GM19239 (cell line): Measurements from ENCODE around the gene MXRA8.
A peak's percentile ranks its signal among the peaks of the same experiment; 100 is the strongest.
"Not testable (repeated sequence)": the region's sequence is repeated elsewhere in the genome, so short reads cannot be mapped to it uniquely, and the experiment has no call there.

ENCODE experiments used
- DNase-seq: peaks from one replicate; pipeline ENCODE4 v3.0.0; 2011; ENCODE audit warnings: low spot score; ENCODE audit not compliant: insufficient read length
- FAIRE-seq: peaks from 2 replicates; lab custom pipeline; 2011; peaks lifted over from hg19 to GRCh38; lab: Jason Lieb, UNC

Gene MXRA8

DNA sequence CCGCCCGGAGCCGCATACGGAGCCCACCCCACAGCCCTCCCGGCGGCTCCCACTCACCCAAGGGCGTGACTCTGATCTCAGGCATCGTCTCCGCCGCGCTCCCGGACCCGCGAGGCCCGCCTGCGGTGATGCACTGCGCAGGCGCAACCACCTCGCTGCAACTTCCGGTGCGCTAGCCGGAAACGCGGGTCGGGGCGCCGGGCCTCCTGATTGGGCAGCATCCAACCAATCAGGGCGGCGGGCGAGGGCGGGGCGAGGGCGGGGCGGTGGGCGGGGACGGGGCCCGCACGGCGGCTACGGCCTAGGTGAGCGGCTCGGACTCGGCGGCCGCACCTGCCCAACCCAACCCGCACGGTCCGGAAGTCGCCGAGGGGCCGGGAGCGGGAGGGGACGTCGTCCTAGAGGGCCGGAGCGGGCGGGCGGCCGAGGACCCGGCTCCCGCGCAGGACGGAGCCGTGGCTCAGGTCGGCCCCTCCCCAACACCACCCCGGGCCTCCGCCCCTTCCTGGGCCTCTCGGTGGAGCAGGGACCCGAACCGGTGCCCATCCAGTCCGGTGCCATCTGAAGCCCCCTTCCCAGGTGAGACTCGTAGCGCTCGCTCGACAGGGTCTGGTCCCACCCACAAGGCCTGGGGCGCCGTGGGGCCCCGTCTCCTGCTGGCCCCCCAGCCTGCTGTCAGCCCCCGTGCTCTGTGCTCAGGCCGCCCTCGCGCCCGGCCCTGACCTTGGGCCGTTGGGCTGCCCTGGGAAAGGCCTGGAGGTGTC lies 33.6 kb downstream of the MXRA8 start, which contains the start of the genes CPTP and INTS11:
Gene CPTP, plus strand, starts transcription at position 279 of the 764 bp plus-strand sequence. CDS start 2,109 bp downstream, outside the sequence.
Gene INTS11, minus strand, starts transcription at position 137 of the 764 bp plus-strand sequence. Its CDS starts 52 bp downstream, at position 85.
- peak; percentile 99 for DNase-seq
- FAIRE-seq = peak; percentile 99

DNA sequence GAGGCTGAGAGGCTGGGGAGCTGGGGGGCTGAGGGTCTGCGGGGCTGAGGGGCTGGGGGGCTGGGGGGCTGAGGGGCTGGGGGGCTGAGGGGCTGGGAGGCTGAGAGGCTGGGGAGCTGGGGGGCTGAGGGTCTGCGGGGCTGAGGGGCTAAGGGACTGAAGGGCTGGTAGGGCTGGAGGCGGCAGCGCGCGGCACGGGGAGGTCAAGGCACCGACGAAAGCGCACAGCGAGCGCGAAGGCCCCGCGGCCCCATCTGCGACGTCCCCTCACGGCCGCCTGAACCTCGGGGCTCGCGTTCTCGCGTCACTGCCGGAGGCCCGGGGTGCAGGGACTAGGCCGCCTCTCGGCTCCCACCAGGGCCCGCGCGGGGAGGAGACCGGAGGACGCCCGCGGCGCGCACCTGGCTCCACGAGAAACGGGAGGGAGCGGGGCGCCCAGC lies 34.3 kb downstream of the MXRA8 start:
- DNase-seq (no peak), FAIRE-seq (no peak)

DNA sequence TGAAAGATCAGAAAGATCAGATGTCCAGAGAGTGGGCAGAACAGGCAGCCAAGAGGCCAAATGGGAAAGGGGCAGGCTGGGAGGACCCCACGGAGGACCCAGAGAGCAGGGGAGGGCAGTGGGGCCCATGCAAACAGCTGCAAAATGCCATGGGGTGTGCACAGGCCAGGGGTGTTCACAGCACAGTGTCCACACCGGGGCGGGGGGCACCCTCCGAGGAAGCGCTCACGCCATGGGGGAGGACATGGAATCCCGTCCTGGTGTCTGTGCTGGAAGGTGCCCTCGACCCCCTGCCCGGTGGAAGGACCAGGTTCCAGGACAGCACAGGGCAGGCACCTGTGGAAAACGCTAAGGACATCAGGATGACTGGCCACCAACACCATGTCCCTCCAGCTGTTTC lies 35.4 kb downstream of the MXRA8 start:
- no peak for FAIRE-seq
- DNase-seq = no peak

DNA sequence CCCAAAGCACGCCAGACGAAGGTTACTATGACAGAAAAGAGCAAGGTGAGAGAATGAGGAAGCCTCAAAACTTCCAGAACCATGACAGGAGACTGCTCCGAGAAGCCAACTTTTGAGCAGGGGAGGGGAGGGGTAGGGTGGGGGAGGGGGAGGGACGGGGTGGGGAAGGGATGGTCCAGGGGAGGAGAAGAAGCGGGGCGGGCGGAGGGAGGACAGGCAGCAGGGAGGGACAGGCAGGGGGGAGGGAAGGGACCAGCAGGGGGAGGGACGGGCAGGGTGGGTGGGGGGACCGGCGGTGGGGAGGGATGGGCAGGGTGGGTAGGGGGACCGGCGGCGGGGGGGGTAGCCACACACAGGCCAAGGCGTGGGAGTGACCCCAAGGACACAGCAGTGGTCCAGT lies 35.9 kb downstream of the MXRA8 start:
- no peak for DNase-seq
- no peak for FAIRE-seq

DNA sequence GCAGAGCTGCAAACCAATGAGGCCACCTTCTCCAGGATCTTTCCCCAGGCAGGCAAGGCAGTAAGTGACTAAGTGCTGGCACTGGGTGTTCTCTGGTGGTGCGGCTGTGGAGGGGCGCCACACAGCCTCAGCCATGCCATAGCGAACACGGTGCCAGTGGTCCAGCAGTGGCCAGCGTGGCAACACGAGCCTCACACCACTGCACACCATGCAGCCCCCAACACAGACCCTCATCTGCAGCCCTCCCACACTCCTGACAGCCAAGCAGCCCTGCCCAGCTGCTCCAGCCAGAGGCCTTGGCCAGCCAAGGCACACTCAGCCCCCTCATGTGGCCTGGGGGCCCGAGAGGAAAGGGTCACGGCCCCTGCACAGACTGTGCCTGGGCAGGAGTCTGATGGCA lies 36.9 kb downstream of the MXRA8 start:
- no peak for DNase-seq
- no peak for FAIRE-seq

DNA sequence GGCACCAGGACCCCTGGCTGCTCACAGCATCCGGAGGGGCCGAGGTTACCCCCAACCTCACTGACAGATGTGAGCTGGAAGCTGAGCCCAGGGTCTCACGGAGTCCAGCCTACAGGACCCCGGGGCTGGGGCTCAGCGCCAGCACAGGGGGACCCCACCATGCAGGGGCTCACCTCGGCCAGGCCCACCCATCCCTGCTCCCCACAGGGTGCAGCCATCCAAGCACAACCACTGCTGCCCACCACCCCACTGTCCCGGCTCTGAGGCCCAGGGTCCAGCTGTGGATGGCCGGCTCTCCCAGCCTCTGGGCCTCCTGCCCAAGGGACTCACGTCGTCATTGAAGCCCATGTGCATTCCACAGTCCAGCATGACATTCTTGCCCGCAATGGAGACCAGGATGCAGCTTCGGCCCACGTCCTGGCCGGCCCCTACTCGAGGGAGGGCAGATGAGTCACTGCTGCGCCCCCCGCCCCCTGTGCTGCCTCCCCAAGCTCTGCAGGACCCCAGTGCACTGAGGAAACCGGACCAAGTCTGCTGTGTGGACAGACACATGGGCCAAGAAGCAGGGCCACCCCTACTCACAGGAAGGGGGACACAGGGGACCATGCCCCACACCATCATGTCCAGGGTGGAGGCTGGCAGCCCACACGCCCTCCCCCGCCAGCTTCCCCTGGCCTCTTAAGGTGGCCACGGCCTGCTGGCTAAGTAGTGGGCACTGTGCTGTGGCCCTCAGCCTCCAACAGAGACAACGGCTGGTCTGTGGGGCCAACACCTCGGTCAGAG lies 37.5 kb downstream of the MXRA8 start:
- FAIRE-seq = no peak

DNA sequence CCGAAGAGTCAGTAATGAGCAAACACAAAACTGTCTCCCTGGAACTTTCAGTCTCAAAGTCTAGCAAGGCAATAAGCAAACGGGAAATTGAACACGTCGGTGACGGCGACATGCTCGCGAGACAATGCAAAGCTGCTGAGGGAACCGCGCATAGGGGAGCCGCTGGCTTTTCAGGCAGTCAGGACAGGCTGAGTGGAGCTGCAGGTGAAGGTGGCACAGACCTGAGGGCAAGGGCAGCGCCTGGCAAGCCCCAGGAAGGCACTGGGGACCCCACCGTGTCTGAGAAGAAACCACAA lies 38.8 kb downstream of the MXRA8 start:
- FAIRE-seq = no peak

More for the DNA sequence above, 37.5 kb downstream of the MXRA8 start:
- DNase-seq = no peak

DNA sequence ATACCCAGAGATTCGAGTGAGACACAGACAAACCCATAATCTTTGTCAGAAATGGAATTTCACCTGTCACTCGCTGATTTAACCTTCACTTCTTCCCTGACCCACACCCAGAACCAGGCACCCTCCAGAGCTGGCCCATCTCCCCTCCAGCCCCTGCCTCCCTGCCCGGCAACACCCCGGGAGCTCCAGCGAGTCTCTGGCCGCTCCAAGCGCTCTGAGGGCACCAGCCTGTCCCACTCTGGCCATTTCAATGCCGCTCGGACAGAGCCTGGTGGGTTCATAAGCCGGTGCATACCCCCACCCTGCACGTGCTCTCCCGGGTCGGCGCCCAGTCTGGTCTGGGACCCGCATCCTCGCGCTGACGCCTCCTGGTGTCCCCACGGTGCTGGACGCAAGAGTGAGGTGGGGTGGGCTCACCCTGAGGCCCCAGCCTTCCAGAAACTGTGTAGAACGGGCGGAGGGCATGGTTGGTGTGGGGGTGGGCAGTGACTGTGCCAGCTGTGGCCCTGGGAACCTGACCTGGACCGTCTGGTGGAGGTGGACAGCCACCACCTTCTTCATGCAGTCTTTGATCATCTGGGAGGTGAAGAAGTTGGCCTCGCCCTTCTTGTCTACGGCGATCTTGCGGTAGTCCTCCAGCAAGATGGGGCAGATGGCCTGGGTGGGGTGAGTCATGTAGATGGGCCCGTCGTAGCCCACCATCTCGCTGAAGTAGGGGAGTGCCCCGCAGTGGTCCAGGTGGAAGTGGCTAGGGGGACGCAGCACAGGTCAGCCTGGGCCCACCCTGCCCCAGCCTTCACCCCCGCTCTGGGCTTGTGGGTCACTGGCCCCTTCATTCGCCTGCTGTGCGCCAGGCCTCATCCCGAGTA lies 39.3 kb downstream of the MXRA8 start:
- FAIRE-seq (no peak), DNase-seq (no peak)

More for the DNA sequence above, 38.8 kb downstream of the MXRA8 start:
- DNase-seq = no peak

DNA sequence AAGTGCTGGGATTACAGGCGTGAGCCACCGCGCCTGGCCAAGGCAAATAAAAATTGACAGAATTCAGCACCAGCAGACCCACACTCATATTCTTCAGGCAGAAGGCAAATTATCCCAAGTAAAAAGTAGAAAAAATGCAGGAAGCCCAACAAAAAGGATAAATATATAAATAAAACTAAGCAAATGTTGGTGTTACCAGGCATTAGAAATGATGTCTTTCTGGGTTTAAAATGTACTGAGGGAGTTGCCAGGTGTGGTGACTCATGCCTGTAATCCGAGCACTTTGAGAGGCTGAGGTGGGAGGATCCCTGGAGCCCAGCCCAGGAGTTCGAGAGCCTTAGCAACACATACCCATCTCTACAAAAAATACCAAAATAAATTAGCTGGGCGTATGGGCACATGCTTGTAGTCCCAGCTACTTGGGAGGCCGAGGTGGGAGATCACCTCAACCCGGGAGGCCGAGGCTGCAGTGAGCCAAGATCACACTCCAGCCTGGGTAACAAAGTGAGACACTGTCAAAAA lies 40.2 kb downstream of the MXRA8 start:
- FAIRE-seq = no peak
- no peak for DNase-seq

DNA sequence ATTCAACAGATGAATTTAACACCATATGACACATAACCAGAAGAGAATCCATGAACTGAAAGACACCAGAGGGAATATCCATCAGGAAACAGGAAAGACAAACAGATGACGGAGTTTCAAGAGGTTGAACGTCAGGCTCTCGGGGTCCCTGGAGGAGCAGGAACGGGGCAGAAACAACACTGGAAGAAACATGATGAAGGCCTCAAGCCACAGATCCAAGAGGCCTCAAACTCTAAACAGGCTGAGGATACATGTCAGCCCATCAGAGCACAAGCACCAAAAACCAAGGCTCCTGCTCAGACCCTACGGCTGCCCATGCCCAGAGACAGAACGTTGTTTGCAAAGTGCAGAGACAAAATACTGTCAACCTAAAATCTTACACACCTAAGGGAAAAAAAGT lies 40.9 kb downstream of the MXRA8 start:
- FAIRE-seq = no peak
- DNase-seq = no peak

DNA sequence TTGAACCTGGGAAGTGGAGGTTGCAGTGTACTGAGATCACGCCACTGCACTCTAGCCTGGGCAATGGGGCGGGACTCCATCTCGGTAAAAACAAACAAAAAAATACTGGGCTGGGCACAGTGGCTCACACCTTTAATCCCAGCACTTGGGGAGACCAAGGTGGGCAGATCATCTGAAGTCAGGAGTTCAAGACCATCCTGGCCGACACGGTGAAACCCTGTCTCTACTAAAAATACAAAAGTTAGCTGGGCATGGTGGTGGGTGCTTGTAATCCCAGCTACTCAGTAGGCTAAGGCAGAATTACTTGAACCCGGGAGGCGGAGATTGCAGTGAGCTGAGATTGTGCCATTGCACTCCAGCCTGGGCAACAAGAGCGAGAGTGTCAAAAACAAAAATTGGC lies 42.2 kb downstream of the MXRA8 start:
- FAIRE-seq, DNase-seq: not testable (repeated sequence)

DNA sequence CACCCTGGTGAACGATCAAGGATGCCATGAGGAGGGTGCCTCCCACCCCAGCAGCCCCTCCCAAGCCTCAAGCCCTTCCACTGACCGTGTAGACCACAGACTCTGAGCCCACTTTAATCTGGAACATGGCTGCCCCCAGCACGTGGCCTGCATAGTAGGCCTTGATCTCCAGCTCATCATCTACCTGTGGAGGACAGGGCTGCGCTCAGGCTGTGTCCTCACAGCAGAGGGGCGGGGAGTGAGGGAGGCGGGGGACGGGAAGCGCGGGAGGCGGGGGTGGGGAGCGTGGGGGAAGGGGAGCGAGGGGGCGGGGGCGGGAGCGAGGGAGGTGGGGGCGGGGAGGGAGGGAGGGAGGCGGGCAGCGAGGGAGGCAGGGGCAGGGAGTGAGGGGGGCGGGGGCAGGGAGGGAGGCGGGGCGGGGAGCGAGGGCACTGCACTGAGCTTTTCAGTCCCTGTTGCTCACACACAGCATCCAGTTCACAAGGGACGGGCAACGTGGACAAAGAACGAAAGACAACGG lies 42.9 kb downstream of the MXRA8 start:
- no peak for FAIRE-seq
- no peak for DNase-seq

DNA sequence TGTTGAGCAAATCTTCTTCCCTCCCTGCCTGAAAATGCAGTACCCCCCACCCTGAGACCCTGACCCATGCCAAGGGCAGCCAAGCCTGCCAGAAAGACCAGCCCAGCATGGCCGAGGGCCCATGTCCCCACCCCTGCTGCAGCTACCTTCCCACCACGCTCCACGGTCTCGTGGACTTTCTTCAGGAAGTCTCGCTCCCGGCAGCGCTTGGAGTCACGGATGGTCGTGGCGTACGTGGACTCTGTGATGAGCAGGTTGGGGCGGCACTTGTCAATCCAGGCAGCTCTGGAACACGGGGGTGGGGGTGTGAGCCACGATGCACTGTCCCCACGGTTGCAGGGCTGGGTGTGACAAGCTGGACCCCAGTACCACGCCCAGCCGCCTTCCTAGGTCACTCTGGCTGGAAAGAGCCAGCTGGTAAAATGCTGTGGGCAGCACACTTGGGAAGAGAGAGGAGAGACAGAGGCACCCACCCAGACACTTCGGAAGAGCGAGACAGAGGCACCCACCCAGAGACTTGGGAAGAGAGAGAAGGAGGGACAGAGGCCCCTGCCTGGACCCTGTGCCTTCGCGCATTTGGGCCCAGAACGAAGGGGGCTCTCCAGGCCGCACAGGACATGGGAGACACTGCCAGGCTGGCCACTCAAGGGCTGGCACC lies 43.5 kb downstream of the MXRA8 start:
- FAIRE-seq (no peak), DNase-seq (no peak)

DNA sequence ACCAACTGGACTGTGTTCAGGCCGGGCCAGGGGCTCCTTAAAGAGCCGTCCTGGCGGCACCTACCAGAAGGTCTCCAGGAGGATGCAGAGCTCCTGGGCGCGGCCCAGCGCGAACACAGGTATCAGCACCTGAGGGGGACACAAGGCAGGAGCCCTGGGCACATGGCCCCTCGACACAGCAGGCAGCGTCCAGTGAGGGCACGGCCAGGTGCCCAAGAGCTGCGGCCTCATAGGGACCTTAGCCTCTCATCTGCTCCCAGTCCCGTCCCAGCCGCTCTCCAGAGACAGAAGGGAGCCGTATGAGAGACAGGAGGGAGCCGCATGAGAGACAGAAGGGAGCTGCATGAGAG lies 44.1 kb downstream of the MXRA8 start:
- FAIRE-seq (no peak), DNase-seq (no peak)

DNA sequence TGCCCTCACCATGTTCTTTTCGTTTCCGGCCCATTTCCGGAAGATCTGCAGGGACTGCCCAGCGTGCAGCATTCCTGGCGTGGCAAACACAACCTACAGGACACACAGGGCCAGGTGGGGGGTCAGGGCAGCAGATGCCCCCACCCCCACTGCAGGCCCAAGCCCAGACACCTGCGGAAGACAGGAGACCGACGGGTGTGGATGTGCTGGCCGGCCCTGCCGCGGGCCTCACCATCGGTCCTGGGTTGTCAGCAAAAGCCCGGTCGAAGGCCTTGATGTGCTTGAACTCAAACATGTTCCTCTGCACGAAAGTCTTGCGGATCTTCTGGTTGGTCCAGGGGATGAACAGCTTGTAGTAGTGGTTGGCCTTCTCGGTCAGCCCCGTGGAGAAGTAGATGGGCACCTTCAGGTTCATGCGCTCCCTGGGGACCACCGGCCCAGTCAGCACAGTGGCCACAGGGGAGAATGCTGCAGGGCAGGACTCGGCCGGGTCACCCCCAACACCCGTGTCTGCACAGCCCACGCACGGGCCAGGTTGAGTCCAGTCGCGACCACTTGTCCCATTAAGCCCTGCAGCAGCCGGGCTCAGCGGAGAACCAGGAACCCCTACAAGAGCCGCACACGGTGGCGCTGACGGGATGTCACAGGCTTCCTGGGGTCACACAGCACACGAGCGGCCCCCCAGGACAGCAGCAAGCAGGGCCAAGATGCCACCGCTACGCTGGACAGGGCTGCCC lies 44.7 kb downstream of the MXRA8 start:
- DNase-seq = no peak
- no peak for FAIRE-seq

DNA sequence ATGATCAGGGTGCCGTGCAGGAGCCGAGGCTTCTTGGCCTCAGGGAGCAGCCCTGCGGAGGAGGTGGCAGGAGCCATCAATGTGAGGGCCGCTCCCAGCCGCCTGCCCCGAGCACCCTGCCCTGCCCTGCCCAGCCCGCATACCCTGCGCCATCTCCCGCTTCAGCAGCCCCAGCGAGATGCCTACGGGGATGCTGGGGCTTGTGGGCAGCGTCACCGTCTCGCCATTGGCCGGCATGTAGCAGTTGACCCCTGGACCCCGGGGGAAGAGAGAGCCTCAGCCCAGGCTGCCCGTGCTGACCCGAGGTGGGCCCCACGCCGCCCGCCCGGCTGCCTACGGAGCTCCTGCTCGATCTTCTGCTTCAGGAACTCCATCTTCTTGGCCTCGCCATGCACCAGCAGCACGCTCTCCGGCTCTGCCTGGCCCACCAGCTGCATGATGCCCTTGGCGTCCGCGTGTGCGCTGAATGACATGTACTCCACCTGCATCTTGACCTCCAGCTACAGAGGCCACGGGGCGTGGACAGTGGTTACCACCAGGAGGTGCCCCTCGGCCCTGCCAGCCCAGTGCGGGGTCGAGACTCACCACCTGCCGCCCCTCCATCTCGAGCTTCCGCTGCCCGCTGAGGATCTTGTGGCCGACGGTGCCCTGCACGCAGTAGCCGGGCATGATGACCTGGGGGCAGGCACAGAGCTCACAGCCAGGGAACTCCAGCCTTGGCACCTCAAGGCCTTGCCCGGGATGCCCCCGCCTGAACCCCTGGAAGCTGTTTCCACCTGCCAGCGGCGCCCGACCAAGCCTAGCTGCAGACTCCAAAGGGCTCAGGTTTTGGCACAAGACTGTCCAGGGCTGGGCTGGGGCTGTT lies 45.7 kb downstream of the MXRA8 start:
- no peak for FAIRE-seq
- DNase-seq = no peak

DNA sequence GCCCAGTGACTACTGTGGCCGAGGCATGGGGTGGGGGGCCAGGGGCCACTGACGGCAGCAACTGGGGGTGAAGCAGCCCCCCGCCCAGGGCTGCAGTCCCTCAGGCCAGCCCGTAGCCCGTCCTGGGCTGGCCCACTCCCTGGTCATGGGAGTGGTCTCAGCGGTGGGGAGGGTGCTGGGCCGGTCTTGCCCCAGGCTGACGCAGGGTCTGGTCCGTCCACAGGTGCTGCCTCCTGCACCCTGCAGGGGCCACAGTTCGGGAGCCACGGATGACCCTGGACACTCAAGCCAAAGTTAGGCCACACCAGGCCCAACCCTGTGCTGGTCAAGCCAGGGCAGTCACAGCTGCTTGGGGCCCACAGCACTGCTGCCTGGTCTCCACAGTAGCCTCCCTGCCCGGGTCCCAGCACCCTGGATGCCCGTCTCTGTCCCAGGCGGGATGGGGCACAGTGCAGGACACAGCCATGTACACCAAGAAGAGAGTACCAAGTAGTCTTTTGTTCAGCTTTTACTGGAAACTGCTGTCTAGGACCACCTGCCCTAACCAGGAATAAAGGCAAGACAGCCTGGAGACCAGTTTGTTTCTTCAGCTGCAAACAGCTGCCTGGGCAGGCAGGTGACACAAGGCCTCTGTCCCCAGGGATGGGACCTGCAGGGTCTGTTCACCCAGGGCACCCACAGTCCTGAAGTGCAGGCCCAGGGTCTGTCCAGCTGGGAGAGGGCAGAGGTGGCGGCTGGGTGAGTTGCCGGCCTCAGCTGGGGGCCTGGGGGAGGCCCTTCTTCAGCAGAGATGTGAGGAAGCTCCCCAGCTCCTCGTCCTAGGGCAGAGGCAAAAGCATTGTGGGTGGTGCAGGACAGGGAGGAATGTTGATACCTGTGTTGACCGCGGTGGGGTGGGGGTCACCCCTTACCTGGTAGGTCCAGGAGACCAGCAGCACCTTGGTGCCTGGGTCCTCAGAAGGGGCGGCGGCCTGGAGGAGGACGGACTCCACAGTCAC lies 46.9 kb downstream of the MXRA8 start:
- DNase-seq (no peak), FAIRE-seq (no peak)
